ENCODE measurements around the gene FHIP1A.
"Not testable (repeated sequence)": the region's sequence is repeated elsewhere in the genome, so short reads cannot be mapped to it uniquely, and the experiment has no call there.

Gene FHIP1A

DNA sequence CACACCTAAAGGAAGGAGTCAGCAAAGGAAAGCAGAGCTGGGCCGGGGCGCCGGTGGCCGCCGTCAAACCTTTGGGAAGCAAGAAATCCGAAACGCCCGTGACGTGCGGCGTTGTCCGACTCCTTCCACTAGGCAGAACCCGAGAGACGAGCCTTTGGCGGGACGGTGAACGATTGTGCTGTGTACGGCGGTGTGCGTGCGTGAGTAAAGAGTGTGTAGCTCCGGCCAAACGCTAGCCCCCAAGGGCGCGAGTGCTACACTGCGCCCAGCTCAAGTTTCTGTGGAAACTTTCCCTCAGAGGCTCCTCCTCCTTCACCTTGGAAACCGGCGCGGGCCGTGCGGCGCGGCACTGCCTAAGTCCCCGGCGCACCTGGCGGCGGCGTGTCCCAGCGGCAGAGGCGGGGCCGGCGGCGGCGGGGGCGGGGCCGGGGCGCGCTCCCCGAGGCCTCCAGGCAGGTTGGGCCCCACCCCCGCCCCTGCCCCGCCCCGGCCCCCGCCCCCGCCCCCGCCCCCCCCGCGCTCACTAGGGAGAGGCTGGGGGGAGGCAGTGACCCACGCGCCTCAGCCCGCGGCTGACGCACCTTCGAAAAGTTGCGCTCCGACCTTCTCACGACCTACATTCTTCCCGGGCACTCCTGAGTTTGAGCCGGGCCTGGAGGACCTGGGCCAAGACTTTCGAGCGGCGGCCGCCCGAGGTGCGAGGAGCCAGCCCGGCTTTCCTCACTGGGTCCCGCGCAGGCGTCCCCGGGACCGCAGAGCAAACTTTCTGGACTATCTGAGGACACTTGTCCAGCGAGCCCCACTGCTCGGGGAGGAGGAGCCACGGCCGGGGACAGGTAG is at the start of gene FHIP1A:
FHIP1A (plus strand) TSS at position 547 of the 840 bp plus-strand sequence. CDS start 157,084 bp downstream, outside the sequence.
- DNase-seq: peak in 33 of 56 donors; percentile 1 to 70 (median 20)

DNA sequence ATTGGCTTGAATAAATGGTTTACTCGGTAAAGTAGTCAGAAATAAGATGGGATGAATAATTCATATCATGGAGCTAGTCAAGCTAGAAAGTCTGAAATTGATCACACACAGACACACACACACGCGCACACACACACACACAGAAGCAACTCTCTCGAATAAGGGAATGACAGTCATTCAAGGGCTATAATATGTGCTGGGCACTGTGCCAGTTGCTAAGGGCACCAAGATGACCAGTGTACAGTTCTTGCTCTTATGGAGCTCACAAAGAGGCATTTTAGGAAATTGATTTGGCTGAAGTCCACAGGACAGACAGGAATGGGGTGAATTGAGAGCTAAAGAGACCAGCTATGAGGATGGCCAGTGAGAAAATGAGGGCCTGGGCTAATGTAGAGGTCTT is 49.4 kb upstream of the FHIP1A start:
- DNase-seq: peak in 12 of 56 donors; percentile 1 to 64 (median 6)

DNA sequence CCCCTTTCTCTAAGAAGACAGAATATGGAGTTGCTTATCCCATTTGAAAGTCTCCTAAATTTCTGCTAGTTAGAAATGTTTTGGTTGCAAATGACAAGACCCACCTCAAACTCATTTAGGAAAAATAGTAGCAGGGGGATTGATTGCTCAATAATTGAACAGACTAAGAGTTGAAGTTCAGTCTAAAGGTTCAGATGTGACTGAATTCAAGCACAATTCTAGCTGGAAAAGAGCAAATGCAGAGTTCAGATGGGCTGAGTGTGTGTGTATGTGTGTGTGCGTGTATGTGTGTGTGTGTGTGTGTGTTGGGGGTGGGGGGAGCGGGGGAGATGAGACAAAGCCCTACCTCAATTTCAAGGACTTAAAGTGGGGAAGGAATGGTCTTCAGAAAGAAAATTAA is 47.9 kb upstream of the FHIP1A start:
- no peak for DNase-seq

DNA sequence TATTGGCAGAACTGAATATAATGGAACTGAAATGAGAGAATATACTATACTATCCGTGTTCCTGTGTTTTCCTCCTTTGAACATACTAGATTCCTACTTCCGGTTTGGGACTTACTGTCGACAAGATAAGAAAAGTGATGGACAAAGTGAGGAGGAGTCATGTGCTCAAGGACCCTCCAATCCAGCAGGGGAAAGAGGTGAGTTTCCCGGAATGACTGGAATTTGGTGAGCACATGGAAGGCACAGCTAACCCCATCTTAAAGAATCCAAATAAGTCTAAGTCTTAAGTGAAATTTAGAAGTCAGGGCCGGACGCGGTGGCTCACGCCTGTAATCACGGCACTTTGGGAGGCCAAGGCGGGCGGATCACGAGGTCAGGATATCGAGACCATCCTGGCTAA is 47.0 kb upstream of the FHIP1A start:
- no peak for DNase-seq

DNA sequence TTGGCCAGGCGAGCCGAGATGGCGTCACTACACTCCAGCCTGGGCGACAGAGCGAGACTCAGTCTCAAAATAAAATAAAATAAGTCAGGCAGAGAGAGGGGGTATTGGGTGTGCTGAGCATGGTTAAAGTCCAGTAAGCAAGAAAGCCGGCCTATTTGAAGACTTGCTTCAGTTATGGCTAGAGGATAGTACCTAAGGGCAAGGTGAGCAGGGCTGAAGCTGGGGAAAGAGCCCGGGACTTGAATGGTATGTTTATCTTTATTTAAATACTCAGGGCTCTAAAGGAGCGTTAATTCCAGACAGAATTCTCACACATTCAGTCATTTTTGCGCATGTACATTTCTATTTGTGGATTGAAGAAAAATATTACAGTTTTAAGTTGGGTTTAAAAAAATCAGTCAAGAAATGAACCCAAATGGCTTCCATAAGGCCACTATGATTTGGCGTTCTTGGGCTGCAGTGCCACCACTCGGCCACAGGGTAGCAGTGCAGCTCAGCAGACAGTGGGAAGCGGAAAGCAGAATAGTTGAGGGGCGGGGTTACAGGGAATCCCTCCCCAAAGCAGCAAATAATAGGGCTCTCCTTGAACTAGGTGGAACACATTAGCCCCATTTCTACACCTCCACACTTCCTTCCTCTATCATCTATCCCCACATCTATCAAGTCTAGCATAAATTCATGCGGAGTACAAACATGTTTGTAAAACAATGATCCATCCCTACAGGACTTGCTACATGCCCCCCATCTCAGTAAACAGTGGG is 46.4 kb upstream of the FHIP1A start:
- DNase-seq: peak in 52 of 56 donors; percentile 4 to 86 (median 54)

DNA sequence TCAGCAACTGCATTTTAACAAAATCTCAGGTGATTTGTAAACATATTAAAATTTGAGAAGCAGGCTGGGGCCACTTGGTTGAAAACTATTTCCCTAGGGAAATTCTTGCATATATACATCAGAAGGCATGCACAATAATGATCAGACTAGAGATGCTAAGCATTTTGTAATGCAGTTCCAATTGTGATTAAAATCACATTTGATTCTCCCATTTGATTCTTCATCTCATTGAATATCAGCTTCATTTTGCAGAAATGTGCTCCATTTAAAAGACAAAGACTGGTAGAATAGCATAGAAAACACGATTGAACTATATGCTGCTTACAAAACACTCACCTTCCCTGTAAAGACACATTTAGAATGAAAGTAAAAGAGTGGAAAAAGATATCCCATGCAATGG is 32.4 kb upstream of the FHIP1A start:
- DNase-seq: no peak

DNA sequence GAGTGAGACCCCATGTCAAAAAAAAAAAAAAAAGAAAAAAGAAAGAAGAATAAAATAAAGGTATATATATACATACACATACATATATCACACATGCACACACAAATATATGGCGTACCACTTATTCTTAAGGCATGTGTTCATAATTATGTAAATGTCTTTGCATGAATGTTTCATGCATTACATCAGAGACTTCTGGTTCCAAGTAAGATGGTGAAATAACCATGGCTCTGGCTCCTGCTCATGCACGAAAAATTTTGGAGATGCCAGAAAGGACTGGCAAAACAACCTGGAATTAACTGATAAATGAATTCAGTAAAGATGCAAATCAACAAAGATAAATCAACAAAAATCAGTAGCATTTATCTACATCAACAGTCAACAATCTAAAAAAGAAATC is 19.7 kb upstream of the FHIP1A start:
- no peak for DNase-seq

DNA sequence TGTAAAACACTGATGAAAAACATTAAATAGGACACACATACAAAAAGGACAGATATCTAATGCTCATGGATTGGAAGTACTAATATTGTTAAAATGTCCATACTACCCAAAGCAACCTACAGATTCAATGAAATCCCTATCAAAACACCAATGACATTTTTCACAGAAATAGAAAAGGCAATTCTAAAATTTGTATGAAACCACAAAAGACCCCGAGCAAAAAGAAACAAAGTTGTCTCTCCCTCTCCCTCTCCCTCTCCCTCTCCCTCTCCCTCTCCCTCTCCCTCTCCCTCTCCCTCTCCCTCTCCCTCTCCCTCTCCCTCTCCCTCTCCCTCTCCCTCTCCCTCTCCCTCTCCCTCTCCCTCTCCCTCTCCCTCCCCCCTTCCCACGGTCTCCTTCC is 19.2 kb upstream of the FHIP1A start:
- not testable (repeated sequence) for DNase-seq

DNA sequence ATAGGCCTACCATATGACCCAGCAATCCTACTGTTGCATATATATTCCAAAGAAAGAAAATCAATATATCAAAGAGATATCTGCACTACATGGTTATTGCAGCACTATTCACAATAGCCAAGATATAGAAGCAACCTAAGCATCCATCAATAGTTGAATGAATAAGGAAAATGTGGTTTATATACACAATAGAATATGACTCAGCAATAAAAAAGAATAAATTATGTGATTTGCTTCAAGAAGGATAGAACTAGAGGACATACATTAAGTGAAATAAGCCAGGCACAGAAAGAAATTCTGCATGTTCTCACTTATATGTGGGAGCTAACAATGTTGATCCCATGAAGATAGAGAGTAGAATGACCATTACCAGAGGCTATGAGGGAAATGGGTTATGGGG is 13.1 kb upstream of the FHIP1A start:
- no peak for DNase-seq

DNA sequence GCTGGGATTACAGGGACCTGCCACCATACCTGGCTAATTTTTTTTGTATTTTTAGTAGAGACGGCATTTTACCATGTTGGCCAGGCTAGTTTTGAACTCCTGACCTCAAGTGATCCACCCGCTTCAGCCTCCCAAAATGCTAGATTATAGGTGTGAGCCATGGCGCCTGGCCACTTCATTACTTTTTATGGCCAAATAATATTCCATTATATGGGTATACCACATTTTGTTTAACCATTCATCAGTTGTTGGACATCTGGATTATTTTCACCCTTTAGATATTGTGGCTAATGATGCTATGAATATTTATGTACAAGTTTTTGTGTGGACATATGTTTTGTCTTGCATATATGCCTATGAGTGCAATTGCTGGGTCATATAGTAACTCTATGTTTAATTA is 8.6 kb upstream of the FHIP1A start:
- DNase-seq: no peak

DNA sequence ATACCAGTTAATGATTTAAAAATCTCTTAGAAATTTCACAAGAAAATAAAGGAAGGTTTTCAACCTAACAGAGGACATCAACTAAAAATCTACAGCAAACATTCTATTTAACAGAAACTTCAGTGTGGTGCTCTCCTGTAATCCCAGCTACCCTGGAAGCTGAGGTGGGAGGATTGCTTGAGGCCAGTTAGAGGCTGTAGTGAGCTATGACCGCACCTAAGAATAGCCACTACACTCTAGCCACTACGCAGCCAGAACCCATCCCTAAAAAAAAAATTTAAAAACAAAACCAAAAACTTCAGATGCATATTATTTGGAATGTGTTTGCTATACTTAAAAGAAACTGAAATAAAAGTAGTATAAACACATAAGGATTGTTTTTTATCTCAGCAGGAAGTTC is 7.2 kb upstream of the FHIP1A start:
- DNase-seq: no peak

DNA sequence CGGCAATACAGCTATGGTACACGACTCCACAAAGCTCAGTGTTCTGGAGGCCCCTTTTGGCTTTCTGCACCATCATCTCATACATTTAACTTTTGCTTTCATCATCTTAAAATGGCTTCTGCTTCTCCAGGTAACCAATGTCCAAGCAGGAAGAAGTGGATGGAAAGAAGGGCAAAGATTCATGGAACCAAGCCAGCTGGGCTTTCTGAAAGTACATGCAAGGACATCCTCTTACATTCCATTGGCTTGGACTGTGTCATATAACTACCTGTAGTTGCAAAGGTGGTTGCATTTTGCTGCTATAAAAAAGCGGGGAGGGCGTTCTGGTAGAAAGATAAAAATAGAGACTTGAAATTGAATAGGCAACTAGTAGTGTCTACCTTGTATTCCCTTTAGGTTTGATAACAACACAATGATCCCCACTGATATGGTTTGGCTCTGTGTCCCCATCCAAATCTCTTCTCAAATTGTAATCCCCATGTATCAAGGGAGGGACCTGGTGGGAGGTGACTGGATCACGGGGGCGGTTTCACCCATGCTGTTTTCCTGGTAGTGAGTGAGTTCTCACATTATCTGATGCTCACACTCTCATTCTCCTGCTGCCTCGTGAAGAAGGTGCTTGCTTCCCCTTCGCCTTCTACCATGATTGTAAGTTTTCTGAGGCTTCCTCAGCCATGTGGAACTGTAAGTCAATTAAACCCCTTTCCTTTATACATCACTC is 6.7 kb upstream of the FHIP1A start:
- no peak for DNase-seq

DNA sequence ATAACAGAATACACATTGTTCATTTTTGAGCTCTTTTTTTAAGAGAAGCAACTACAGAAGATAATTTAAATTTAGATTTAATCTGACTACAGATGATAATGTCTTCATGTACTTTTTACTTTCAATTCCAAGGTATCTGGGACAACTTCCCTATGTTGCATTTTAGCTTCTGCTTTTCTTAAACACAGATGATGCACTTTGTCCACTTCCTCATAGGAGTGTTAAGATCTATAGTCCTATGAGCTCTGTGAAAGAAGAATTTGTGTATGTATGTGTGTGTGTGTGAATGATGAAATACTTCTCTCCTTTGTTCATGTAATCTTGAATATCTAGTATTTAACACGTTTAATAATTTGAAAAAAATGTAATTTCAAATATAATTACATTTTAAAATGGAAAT is 5.3 kb upstream of the FHIP1A start:
- no peak for DNase-seq

DNA sequence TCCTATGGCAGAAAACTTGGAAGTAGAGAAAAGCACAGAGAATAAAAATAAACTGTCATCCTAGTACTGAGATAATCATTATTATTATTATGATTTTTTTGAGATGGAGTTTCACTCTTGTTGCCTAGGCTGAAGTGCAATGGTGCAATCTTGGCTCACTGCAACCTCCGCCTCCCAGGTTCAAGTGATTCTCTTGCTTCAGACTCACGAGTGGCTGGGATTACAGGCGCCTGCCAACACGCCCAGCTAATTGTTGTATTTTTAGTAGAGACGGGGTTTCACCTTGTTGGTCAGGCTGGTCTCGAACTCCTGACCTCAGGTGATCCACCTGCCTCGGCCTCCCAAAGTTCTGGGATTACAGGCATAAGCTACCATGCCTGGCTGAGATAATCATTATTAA is 4.2 kb upstream of the FHIP1A start:
- not testable (repeated sequence) for DNase-seq

DNA sequence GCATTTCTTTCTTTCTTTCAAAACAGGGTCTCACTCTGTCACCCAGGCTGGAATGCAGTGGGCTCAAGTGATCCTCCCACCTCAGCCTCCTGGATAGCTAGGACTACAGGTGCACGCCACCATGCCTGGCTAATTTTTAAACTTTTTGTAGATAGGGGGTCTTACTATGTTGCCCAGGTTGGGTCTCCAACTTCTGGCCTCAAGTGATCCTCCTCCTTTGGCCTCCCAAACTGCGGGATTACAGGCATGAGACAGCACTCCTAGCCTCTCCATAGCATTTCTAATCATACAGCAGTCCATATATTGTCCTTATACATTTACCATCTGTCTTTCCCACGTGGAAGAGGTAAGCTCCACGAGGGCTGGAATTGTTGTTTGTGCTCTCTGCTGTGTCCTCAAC is 2.0 kb upstream of the FHIP1A start:
- DNase-seq: no peak

DNA sequence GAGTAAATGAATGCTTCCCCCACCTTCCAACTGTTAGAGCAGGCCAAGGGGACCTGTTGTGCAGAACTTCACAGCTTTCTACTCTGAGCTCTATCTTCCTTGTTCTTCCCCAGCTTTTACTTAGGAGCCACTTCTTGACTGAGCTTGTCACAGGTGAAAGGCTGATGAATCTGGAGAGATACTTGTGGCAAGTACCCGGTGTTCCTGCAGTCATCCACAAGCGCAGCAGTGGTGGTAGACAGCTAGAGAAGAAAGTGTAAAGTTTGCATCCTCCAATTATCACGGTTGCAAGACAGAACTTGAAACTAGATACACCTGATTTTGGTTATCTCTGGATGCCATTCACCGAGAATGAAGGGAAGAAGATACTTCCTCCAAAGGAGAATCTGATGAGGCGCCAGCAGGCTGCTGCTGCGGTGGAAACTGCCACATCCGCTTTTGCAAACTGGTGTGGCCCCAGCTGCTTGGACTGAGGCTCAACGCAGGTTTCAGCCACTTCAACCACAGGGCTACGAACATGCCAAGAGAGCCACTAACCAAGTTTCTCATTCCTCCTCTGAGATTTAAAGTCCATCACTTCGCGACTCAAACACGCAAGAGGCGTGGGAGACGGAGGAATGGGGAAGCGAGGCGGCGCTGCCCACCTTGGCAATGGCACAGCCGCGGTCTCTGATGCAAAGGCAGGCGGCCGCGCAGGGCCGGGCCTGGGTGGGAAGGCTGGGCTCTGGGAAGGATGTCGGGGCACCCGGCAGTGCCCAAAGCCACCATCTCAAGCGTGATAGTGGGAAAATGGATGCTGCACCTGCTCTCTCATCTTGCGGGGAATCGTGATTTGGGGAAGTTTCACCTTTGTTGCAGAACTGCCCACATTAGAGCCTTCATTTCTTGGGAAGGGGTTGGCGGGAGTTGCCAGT is 1.3 kb upstream of the FHIP1A start:
- peak in 12 of 56 donors; percentile 1 to 30 (median 7) for DNase-seq

DNA sequence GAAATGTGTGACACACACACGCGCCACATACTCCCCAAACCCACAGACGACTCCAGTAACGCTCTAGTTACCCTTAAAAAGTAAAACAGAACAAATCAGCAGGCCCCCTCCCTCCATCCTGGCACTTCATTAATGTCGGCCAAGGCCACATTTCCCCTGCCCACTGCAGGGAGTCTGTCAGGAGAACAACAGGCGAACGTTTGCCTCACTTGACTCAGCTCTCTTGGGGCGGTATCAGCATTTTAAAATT is 671 bp upstream of the FHIP1A start:
- DNase-seq: no peak

DNA sequence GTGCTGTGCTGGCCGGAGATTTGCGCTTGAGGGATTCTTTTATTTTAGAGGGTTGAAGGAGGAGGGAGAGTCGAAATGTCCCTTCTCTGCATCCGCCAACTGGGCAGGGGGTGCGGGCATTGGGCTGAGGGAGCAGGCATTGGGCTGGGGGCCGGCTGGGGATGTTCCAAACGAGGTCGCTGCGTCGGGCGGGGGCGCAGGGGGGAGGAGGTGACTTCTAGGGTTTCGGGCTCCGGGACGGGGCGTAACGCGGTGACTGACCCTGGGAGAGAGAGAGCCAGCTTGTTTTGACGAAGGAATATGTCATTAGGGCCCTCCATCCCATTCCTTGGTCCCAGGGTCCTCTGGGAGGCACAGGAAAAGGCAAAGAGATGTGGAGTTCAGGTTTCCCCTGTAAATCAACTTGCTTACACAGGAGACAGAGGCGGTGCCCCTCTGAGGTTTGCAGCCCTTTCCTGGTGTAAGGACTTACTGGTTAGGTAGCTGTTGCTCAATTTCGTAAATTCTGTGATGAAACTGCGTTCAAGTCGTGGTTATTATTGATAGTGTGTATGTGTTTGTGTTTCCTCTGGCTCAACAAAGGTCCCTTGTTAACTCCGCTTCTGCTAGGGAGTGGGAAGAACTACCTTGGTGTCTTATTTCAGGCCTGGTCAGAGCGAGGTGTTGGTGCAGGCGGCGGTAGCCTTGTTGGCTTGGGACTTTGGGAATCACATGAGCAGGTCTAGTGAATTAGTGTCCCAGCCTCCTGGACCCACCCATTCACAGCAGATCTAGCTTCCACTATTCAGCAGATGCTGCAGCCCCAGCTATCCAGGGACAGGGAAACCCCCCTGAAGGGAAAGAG is 716 bp downstream of the FHIP1A start:
- peak in 2 of 56 donors; percentile 1 to 2 for DNase-seq

DNA sequence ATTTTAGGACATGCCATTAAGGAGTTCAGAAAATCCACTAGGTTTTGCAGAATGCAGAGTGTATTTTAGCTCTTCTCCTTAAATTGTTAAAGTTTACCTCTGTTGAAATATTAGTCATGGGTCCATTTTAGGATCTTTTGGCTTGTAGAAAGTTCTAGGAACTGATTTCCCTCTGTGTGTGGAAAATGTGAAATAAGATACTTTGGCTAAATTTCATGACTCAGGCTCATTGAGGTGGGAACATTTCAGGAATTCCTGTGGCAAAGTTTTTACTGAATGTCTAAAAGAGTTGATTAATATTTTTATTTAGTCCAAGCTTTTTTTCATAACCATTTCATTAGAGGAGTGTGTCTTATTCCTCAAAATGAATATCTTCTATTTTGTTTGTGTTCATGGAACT is 7.0 kb downstream of the FHIP1A start:
- no peak for DNase-seq

DNA sequence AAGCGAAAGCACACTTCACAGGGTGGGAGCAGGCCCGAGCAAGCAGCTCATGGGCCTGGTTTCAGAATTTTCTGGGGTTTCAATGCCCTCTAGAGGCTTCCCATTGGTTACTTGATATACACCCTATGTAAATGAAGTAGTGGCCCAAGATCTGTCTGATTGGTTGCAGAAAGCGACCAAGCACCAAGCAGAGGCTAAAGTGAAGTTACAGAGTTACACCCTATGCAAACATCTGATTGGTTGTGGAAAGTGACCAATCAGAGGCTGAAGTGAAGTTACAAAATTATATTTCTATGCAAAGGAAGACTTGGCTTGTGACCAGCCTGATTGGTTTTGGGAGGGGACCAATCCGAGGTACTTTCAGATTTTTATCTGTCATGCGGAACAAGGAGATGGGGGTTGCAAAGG is 8.2 kb downstream of the FHIP1A start:
- no peak for DNase-seq
